Transverse colon (tissue), 4 donors: ENCODE measurements around the gene MGAT5B. TPM values are rescaled to one million over a fixed set of nuclear protein-coding genes. Genes with fewer than 3 reads are reported as not detected.

Experiments
- DNase-seq: peaks from one replicate; pipeline ENCODE4 v3.0.0-alpha.2; 2019
- H3K27ac ChIP-seq, 4 donors: fragments of 200-600 bp; sonication (generic); 2 replicates each; pipeline ENCODE4 v1.5.1; 2016 to 2018; ENCODE audit warnings: inconsistent platforms in 4 of 4
- H3K27me3 ChIP-seq: fragments of 200-600 bp; sonication (generic); 2 replicates; pipeline ENCODE4 v1.5.1; 2017; ENCODE audit warnings: inconsistent platforms
- H3K36me3 ChIP-seq, 4 donors: fragments of 200-600 bp; sonication (generic); 2 replicates each; pipeline ENCODE4 v1.5.1; 2017 to 2019; ENCODE audit warnings: inconsistent platforms in 4 of 4
- H3K4me1 ChIP-seq, 4 donors: fragments of 200-600 bp; sonication (generic); 2 replicates each; pipeline ENCODE4 v1.5.1; 2017 to 2020; ENCODE audit warnings: inconsistent platforms in 4 of 4
- H3K4me3 ChIP-seq, 4 donors: fragments of 200-600 bp; sonication (generic); 1 replicate in 1 of 4; 2 replicates in 3 of 4; pipeline versions ENCODE4 v1.5.1 to v1.6.1; 2017 to 2019; ENCODE audit warnings: inconsistent platforms in 4 of 4
- H3K9me3 ChIP-seq, 2 donors: fragments of 200-600 bp; sonication (generic); 2 replicates each; pipeline ENCODE4 v1.5.1; 2017 to 2019; ENCODE audit warnings: inconsistent platforms in 2 of 2
- CTCF ChIP-seq, 5 experiments: fragments of 200-600 bp in 3 of 5; fragments of 450-650 bp in 2 of 5; sonication (generic) in 3 of 5; IDR thresholded peaks; 1 replicate in 2 of 5; 2 replicates in 3 of 5; pipeline ENCODE4 v1.5.1; 2016 to 2017; ENCODE audit warnings: antibody characterized with exemption in 5 of 5, inconsistent platforms in 3 of 5, mild to moderate bottlenecking in 2 of 5, moderate library complexity in 1 of 5
- EP300 ChIP-seq: sonication (generic); formaldehyde crosslinking; IDR thresholded peaks from one replicate; pipeline ENCODE4 v1.6.1; 2017; ENCODE audit warnings: antibody characterized with exemption, low read depth
- POLR2A ChIP-seq: fragments of 450-650 bp; IDR thresholded peaks from one replicate; pipeline ENCODE4 v1.6.1; 2016; ENCODE audit warnings: antibody characterized with exemption, mild to moderate bottlenecking, moderate library complexity
- POLR2AphosphoS5 ChIP-seq, 3 donors: sonication (generic); formaldehyde crosslinking; IDR thresholded peaks; one replicate each; pipeline ENCODE4 v1.6.1; 2016; ENCODE audit warnings: antibody characterized with exemption in 3 of 3
- WGBS, 2 donors: methylation state at CpG; one replicate each; pipeline ENCODE4 v1.1.5; 2018; ENCODE audit warnings: low coverage in 1 of 2; 5-methylcytosine and 5-hydroxymethylcytosine counted together
- in situ Hi-C, 4 donors: fragments of 200-750 bp; cut with MboI; loops; one replicate each; pipeline versions ENCODE4 v1.15.0 to v1.15.1; 2017; ENCODE audit warnings: low sequenced_read_pairs in 3 of 4, low pct_ligation_motif_present in 1 of 4, low pct_unique_long_range_greater_than_20kb in 1 of 4
- intact Hi-C: fragments of 100-400 bp; cut with DNase I; formaldehyde crosslinking; loops from one replicate; pipeline ENCODE4 v1.15.1; 2023; ENCODE audit warnings: low total_unique reads
- total RNA-seq, 4 donors: library from RNA; depleted of rRNA; stranded (reverse); fragments of >200 nt; gene quantifications; one replicate each; pipeline ENCODE4 v1.1.0, GENCODE V29; 2016

Gene MGAT5B
- total RNA-seq, 4 donors from 2014 or later, result not detected

DNA sequence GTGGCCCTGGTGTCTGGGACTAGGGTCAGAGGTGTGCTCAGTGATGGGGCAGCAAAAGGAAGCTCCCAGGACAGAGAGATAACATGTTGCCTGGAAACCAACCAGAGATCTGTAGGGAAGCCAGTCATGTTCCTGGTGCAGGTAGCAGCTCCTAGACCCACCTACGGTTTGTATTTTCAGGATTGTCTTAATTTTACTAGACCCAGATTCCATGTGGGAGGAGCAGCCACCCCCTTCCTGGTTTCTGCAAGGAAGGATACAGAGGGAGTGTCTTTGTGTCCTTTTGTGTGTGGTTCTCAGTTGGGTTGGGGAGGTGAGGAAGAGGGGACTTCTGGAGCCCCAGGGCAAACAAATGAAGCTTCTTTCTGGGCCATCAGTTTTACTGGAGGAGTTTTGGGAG, 53.9 kb downstream of the MGAT5B start:
- 14% methylated on average over 1 of the region's 1 CpG; no CpG with 5 or more reads in 1 of the 2 donors for WGBS, 2 donors
- no peak overlapping the region for H3K4me3 ChIP-seq
- in situ Hi-C loops, result no loop called here
- H3K36me3 ChIP-seq, result no peaks in the 10 kb centered on the region
- H3K27ac ChIP-seq, result no peak overlapping the region
- DNase-seq, result no peak
- H3K4me1 ChIP-seq, result no peaks in the 10 kb centered on the region
- no peak for TF ChIP-seq POLR2A
- no peak for TF ChIP-seq CTCF (IDR thresholded peaks at IDR 0.05)
- TF ChIP-seq EP300, result no peak
- TF ChIP-seq POLR2AphosphoS5 (IDR thresholded peaks at IDR 0.05), result no peak
- no peaks in the 10 kb centered on the region for H3K9me3 ChIP-seq
- intact Hi-C loops, result no loop called here
- H3K27me3 ChIP-seq, result peaks cover 30% of the 10 kb centered on the region

DNA sequence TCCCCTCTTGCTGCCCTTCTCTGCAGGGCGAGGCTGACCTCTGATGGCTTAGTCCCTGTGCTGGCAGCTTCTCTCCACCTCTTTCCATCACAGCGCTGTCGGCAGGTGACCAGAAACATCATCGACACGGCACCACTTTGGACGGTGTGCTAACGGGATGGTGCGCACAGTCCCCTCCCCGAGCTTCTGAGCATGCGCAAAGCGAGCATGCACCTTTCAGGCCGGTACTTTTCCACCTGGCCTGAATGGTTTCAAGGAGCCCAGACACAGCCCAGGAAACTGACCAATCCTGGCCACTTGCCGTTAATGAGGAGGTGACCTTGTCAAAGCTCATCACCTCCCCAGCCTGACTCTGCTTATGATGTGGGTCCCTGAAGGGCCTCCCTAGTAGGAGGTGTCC, 54.8 kb downstream of the MGAT5B start:
- in situ Hi-C loops (no loop called here), intact Hi-C loops (no loop called here)
- Histone ChIP-seq H3K36me3 (no peaks in the 10 kb centered on the region), H3K9me3 (no peaks in the 10 kb centered on the region), H3K27ac (no peak overlapping the region), H3K4me3 (no peak overlapping the region), H3K4me1 (no peaks in the 10 kb centered on the region), H3K27me3 (peaks cover 25% of the 10 kb centered on the region)
- 79% methylated on average over 12 of the region's 13 CpGs; no CpG with 5 or more reads in 1 of the 2 donors for WGBS, 2 donors
- TF ChIP-seq POLR2A (no peak), CTCF (IDR thresholded peaks at IDR 0.05) (no peak), POLR2AphosphoS5 (IDR thresholded peaks at IDR 0.05) (no peak), EP300 (no peak)
- DNase-seq, result no peak

GRCh38 chr17:76923491-76923890, 55.3 kb downstream of the MGAT5B start:
- Histone ChIP-seq H3K4me3 (no peak overlapping the region), H3K9me3 (no peaks in the 10 kb centered on the region), H3K36me3 (no peaks in the 10 kb centered on the region), H3K27me3 (peaks cover 25% of the 10 kb centered on the region), H3K27ac (no peak overlapping the region), H3K4me1 (no peaks in the 10 kb centered on the region)
- in situ Hi-C loops (no loop called here), intact Hi-C loops (no loop called here)
- DNase-seq, result no peak
- TF ChIP-seq POLR2AphosphoS5 (IDR thresholded peaks at IDR 0.05) (no peak), CTCF (IDR thresholded peaks at IDR 0.05) (no peak), EP300 (no peak), POLR2A (no peak)
- 73% methylated on average over 13 of the region's 13 CpGs; no CpG with 5 or more reads in 1 of the 2 donors for WGBS, 2 donors

GRCh38 chr17:76924345-76925342, 56.4 kb downstream of the MGAT5B start:
- 67% methylated on average over 27 of the region's 32 CpGs; no CpG with 5 or more reads in 1 of the 2 donors for WGBS, 2 donors
- no peaks in the 10 kb centered on the region for H3K36me3 ChIP-seq
- in situ Hi-C loops, result no loop called here
- H3K9me3 ChIP-seq, result no peaks in the 10 kb centered on the region
- no peak for TF ChIP-seq POLR2AphosphoS5 (IDR thresholded peaks at IDR 0.05)
- no peak for TF ChIP-seq POLR2A
- TF ChIP-seq CTCF (IDR thresholded peaks at IDR 0.05), result no peak
- no peak for TF ChIP-seq EP300
- H3K27me3 ChIP-seq, result peaks cover 25% of the 10 kb centered on the region
- no peak overlapping the region for H3K27ac ChIP-seq
- intact Hi-C loops, result no loop called here
- H3K4me3 ChIP-seq, result no peak overlapping the region
- no peaks in the 10 kb centered on the region for H3K4me1 ChIP-seq
- no peak for DNase-seq
